Skeletal muscle tissue (tissue), 4 donors: Measurements from ENCODE around the gene RAG2. TPM values are rescaled to one million over a fixed set of nuclear protein-coding genes. Genes with fewer than 3 reads are reported as not detected.
"Not testable (repeated sequence)": the region's sequence is repeated elsewhere in the genome, so short reads cannot be mapped to it uniquely, and the experiment has no call there.

Source experiments
- H3K27ac ChIP-seq: one replicate; pipeline ENCODE4 v1.7.0; 2013; ENCODE audit warnings: mild to moderate bottlenecking, low read depth, low read length, inconsistent platforms
- H3K27me3 ChIP-seq, 3 donors: one replicate each; pipeline ENCODE4 v1.7.0; 2013; ENCODE audit warnings: low read length in 3 of 3; ENCODE audit not compliant: control insufficient read depth in 3 of 3, insufficient read depth in 3 of 3
- H3K36me3 ChIP-seq, 3 donors: one replicate each; pipeline ENCODE4 v1.7.0; 2013; ENCODE audit warnings: low read length in 3 of 3; ENCODE audit not compliant: control insufficient read depth in 3 of 3, insufficient read depth in 3 of 3
- H3K4me1 ChIP-seq, 3 donors: one replicate each; pipeline ENCODE4 v1.7.0; 2013; ENCODE audit warnings: low read length in 3 of 3, mild to moderate bottlenecking in 3 of 3; ENCODE audit not compliant: control insufficient read depth in 3 of 3, insufficient read depth in 3 of 3
- H3K4me3 ChIP-seq, 3 donors: one replicate each; pipeline ENCODE4 v1.7.0; 2013; ENCODE audit warnings: low read length in 3 of 3
- H3K9ac ChIP-seq, 3 donors: one replicate each; pipeline ENCODE4 v1.7.0; 2013; ENCODE audit warnings: low read length in 3 of 3, mild to moderate bottlenecking in 3 of 3, moderate library complexity in 2 of 3, low read depth in 1 of 3
- H3K9me3 ChIP-seq, 3 donors: one replicate each; pipeline ENCODE4 v1.7.0; 2013; ENCODE audit warnings: low read length in 3 of 3; ENCODE audit not compliant: control insufficient read depth in 3 of 3
- total RNA-seq: library from RNA; depleted of rRNA; stranded (reverse); fragments of >200 nt; gene quantifications from one replicate; pipeline ENCODE4 v1.2.3, GENCODE V29; 2014
- donor health status: Osteomylitis.

Gene RAG2
- total RNA-seq, 1 donor from 2014 or later = not detected

DNA sequence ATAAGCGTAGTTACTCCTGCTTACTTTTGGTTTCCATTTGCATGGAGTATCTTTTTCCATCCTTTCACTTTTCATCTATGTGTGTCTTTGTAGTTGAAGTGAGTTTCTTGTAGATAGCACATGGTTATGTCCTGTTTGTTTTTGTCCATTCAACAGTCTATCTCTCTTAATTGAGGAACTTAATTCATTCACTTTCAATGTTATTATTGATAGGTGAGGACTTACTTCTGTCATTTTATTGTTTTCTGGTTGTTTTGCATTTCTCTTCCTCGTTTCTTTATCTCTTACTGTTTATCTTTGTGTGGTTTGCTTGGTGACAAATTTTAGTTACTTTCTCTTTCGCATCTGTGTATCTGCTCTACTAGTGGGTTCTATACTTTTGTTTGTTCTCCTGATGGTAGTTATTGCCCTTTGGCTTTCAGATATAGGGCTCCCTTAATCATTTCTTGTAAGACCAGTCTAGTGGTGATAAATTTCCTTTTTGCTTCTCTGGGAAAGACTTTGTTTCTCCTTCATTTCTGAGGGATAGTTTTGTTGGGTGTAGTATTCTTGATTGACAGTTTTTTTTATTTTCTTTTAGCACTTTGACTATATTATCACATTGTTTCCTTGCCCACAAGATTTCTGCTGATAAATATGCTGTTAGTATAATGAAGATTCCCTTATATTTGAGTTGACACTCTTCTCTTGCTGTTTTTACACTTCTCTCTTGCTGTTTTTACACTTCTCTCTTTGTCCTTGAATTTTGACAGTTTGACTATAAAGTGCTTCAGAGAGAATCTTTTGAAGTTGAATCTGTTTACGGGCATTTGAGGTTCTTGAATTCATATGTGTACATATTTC is 39.2 kb downstream of the RAG2 start:
- Histone ChIP-seq H3K4me3 (no peak overlapping the region), H3K27ac (no peak overlapping the region)

DNA sequence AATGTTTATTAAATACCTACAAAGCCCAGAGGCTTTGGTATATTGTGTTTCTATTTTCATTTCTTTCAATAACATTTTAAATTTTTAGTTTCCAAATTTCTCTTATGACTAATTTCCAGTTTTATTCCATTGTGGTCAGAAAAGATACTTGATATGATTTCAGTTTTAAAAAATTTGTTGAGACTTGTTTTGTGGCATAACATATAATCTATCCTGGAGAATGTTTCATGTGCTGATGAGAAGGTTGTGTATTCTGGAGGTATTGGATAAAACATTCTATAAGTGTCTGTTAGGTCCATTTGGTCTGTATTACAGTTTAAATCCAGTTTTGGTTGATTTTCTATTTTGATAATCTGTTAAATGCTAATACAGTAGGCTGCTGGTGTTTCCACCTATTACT is 40.0 kb downstream of the RAG2 start:
- Histone ChIP-seq H3K27ac (no peak overlapping the region), H3K9me3 (peaks cover 0 to 2% (median 0%) of the 10 kb centered on the region in 3 donors), H3K27me3 (no peaks in the 10 kb centered on the region)

More for the DNA sequence above, 39.2 kb downstream of the RAG2 start:
- H3K4me1 ChIP-seq = no peaks in the 10 kb centered on the region
- no peaks in the 10 kb centered on the region for H3K36me3 ChIP-seq
- H3K27me3 ChIP-seq = no peaks in the 10 kb centered on the region
- H3K9ac ChIP-seq = no peak overlapping the region
- peaks cover 0 to 2% (median 0%) of the 10 kb centered on the region in 3 donors for H3K9me3 ChIP-seq

DNA sequence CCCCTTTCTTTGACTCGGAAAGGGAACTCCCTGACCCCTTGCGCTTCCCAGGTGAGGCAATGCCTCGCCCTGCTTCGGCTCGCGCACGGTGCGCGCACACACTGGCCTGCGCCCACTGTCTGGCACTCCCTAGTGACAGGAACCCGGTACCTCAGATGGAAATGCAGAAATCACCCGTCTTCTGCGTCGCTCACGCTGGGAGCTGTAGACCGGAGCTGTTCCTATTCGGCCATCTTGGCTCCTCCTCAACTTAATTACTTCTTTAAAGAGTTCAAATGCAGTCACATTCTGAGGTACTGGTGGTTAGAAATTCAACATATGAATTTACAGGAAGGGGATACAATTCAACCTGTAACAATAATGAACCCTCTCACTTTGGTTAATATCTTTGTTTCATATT is 40.6 kb downstream of the RAG2 start:
- H3K9me3 ChIP-seq, H3K4me1 ChIP-seq, H3K36me3 ChIP-seq, H3K27me3 ChIP-seq, H3K4me3 ChIP-seq, H3K27ac ChIP-seq, H3K9ac ChIP-seq: not testable (repeated sequence)

More for the DNA sequence above, 40.0 kb downstream of the RAG2 start:
- Histone ChIP-seq H3K36me3 (no peaks in the 10 kb centered on the region), H3K4me3 (no peak overlapping the region), H3K9ac (no peak overlapping the region), H3K4me1 (no peaks in the 10 kb centered on the region)

DNA sequence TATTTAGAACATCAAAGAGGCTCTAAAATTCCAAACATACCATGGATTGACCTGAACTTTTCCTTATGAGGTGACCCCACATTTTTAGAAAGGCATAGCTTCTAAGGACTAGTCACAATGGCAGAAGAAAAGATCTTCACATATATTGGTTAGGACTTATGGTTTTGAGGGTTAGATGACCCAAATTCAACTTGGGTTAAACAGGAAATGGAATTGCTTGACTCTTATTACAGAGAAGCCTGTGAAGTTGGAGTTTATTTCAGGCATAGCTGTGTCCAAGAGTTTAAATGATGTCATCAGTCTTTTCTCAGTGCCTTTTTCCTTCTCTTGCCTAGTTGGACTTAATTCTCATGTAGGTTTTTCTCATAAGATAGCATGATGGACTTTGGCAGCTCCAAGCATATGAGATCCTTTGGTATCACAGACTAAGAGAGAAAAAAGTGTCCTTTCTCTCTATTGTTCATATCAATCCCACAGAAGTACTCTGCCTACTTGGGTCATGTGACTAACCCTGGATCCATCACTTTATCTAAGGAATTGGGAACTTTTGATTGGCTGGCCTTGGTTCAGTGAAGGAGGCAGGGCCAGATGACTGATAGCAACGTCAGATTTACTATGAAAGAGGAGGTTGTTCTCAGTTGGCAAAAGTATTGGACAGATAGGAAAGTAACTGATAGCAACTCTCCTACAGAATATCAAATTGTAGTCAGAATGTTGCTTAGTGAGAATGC is 47.5 kb downstream of the RAG2 start:
- no peaks in the 10 kb centered on the region for H3K27me3 ChIP-seq
- H3K9me3 ChIP-seq = no peaks in the 10 kb centered on the region
- H3K4me1 ChIP-seq = no peaks in the 10 kb centered on the region
- H3K4me3 ChIP-seq = no peak overlapping the region
- H3K36me3 ChIP-seq = no peaks in the 10 kb centered on the region
- no peak overlapping the region for H3K27ac ChIP-seq
- no peak overlapping the region for H3K9ac ChIP-seq

Other genes with a start within 250 kb of the RAG2 start
- 12.5 TPM for gene TRAF6, start 88.0 kb downstream of the RAG2 start, total RNA-seq
- gene RAG1, start 30.2 kb downstream of the RAG2 start, total RNA-seq = 1.6 TPM
- gene IFTAP, start 3.7 kb downstream of the RAG2 start, total RNA-seq = 37.1 TPM